Calu3 (cell line): Measurements from ENCODE around the gene UGGT1. TPM values are rescaled to one million over a fixed set of nuclear protein-coding genes. Genes with fewer than 3 reads are reported as not detected.

ENCODE experiments used
- BruUV-seq: library from RNA; stranded (reverse); fragments of 400-500 nt; replicated peaks from 2 replicates; lab custom pipeline; 2021; lab: Mats Ljungman, UMichigan
- CTCF ChIA-PET: fragments of 300-600 bp; sonication (Branson Sonifier 250); formaldehyde crosslinking; loops from one replicate; lab custom pipeline; 2022; ENCODE audit warnings: antibody characterized with exemption; lab: Charles Lee
- DNase-seq: peaks from one replicate; pipeline ENCODE4 v3.0.0; 2022
- H3K27ac Mint-ChIP-seq: one replicate; pipeline ENCODE4 v1.8.0; 2022; ENCODE audit warnings: mixed read lengths; ENCODE audit not compliant: unreplicated experiment
- H3K27me3 Mint-ChIP-seq: one replicate; pipeline ENCODE4 v1.8.0; 2022; ENCODE audit warnings: mixed read lengths; ENCODE audit not compliant: unreplicated experiment
- H3K36me3 Mint-ChIP-seq: one replicate; pipeline ENCODE4 v1.8.0; 2022; ENCODE audit warnings: mild to moderate bottlenecking, moderate library complexity, mixed read lengths; ENCODE audit not compliant: insufficient read depth, unreplicated experiment
- H3K4me1 Mint-ChIP-seq: one replicate; pipeline ENCODE4 v1.8.0; 2022; ENCODE audit warnings: mild to moderate bottlenecking, low read depth, mixed read lengths; ENCODE audit not compliant: unreplicated experiment
- H3K4me3 Mint-ChIP-seq: one replicate; pipeline ENCODE4 v1.8.0; 2022; ENCODE audit warnings: mild to moderate bottlenecking, low read depth, moderate library complexity, mixed read lengths; ENCODE audit not compliant: unreplicated experiment
- H3K9me3 Mint-ChIP-seq: one replicate; pipeline ENCODE4 v1.8.0; 2022; ENCODE audit warnings: low read depth, mixed read lengths; ENCODE audit not compliant: unreplicated experiment
- CTCF ChIP-seq: fragments of 200-600 bp; IDR thresholded peaks from one replicate; pipeline ENCODE4 v1.8.0; 2022; ENCODE audit warnings: antibody characterized with exemption; ENCODE audit not compliant: unreplicated experiment
- intact Hi-C: fragments of 100-400 bp; cut with micrococcal nuclease; formaldehyde crosslinking; loops from one replicate; pipeline ENCODE4 v1.10.0; 2022; ENCODE audit not compliant: unreplicated experiment
- total RNA-seq: library from RNA; stranded (reverse); gene quantifications from 2 replicates; pipeline ENCODE4 v1.2.3, GENCODE V29; 2022

Gene UGGT1
- total RNA-seq, 1 experiment from 2014 or later = 71.3 TPM

GRCh38 chr2:128215897-128216642 lies 125.1 kb downstream of the UGGT1 start:
- Mint-ChIP-seq H3K36me3 (no peaks in the 10 kb centered on the region), H3K4me3 (no peak overlapping the region), H3K27me3 (peaks cover 32% of the 10 kb centered on the region), H3K27ac (no peak overlapping the region), H3K4me1 (no peaks in the 10 kb centered on the region), H3K9me3 (no peaks in the 10 kb centered on the region)
- no peak for TF ChIP-seq CTCF
- CTCF ChIA-PET = interaction anchor here (0.9 to 1.3 kb wide), 2 partner anchors 17 to 149 kb away, joined by 3 read pairs; no protein-coding TSS in a partner anchor
- intact Hi-C loops = no loop called here
- DNase-seq = no peak
- BruUV-seq = no TSS peak

GRCh38 chr2:128217671-128218070 lies 126.7 kb downstream of the UGGT1 start:
- intact Hi-C loops = no loop called here
- Mint-ChIP-seq H3K36me3 (no peaks in the 10 kb centered on the region), H3K4me3 (no peak overlapping the region), H3K27ac (no peak overlapping the region), H3K9me3 (no peaks in the 10 kb centered on the region), H3K27me3 (peaks cover 45% of the 10 kb centered on the region), H3K4me1 (no peaks in the 10 kb centered on the region)
- no peak for TF ChIP-seq CTCF
- CTCF ChIA-PET = no interaction called here
- no TSS peak for BruUV-seq
- no peak for DNase-seq

GRCh38 chr2:128219891-128220290 lies 128.9 kb downstream of the UGGT1 start:
- Mint-ChIP-seq H3K36me3 (no peaks in the 10 kb centered on the region), H3K27me3 (peaks cover 33% of the 10 kb centered on the region), H3K27ac (no peak overlapping the region), H3K4me3 (no peak overlapping the region), H3K4me1 (no peaks in the 10 kb centered on the region), H3K9me3 (no peaks in the 10 kb centered on the region)
- no peak for DNase-seq
- no peak for TF ChIP-seq CTCF
- intact Hi-C loops = no loop called here
- no TSS peak for BruUV-seq
- CTCF ChIA-PET = no interaction called here

GRCh38 chr2:128227862-128228261 lies 136.9 kb downstream of the UGGT1 start:
- no peak for DNase-seq
- BruUV-seq = no TSS peak
- Mint-ChIP-seq H3K4me1 (no peaks in the 10 kb centered on the region), H3K27me3 (peaks cover 23% of the 10 kb centered on the region), H3K9me3 (no peaks in the 10 kb centered on the region), H3K4me3 (no peak overlapping the region), H3K27ac (no peak overlapping the region), H3K36me3 (no peaks in the 10 kb centered on the region)
- CTCF ChIA-PET = no interaction called here
- no peak for TF ChIP-seq CTCF
- intact Hi-C loops = no loop called here
